IgD-negative memory B cell (primary cell): ENCODE results near the gene RNPEPL1. TPM values are rescaled to one million over a fixed set of nuclear protein-coding genes. Genes with fewer than 3 reads are reported as not detected.
A peak's percentile ranks its signal among the peaks of the same experiment; 100 is the strongest.
"Not testable (repeated sequence)": the region's sequence is repeated elsewhere in the genome, so short reads cannot be mapped to it uniquely, and the experiment has no call there.

ENCODE experiments used
- H3K27ac Mint-ChIP-seq, 3 donors: one replicate each; pipeline ENCODE4 v1.8.0; 2020 to 2022; ENCODE audit warnings: mild to moderate bottlenecking in 3 of 3, mixed read lengths in 3 of 3, moderate library complexity in 1 of 3
- H3K27me3 Mint-ChIP-seq: one replicate; pipeline ENCODE4 v1.8.0; 2021; ENCODE audit warnings: mixed read lengths
- H3K36me3 Mint-ChIP-seq: one replicate; pipeline ENCODE4 v1.8.0; 2020; ENCODE audit warnings: mild to moderate bottlenecking, mixed read lengths
- H3K4me1 Mint-ChIP-seq, 3 donors: one replicate each; pipeline ENCODE4 v1.8.0; 2020 to 2022; ENCODE audit warnings: mixed read lengths in 3 of 3, mild to moderate bottlenecking in 1 of 3
- H3K4me3 Mint-ChIP-seq, 4 donors: one replicate each; pipeline ENCODE4 v1.8.0; 2020 to 2022; ENCODE audit warnings: mild to moderate bottlenecking in 4 of 4, mixed read lengths in 4 of 4, moderate library complexity in 3 of 4
- H3K9me3 Mint-ChIP-seq, 3 donors: one replicate each; pipeline ENCODE4 v1.8.0; 2020 to 2021; ENCODE audit warnings: mixed read lengths in 3 of 3, mild to moderate bottlenecking in 1 of 3
- polyA plus RNA-seq: library from polyadenylated mRNA; unstranded; fragments of 300-500 nt; fragmentation: Illumina TruSeq; gene quantifications from one replicate; pipeline ENCODE4 v1.2.3, GENCODE V29; 2021

RNPEPL1 gene
- polyA plus RNA-seq, 1 donor from 2014 or later: 22.6 TPM

GRCh38 chr2:240528406-240529040 lies 39.8 kb upstream of the RNPEPL1 start:
- peaks cover 51% of the 10 kb centered on the region for H3K36me3 Mint-ChIP-seq

GRCh38 chr2:240529344-240529999 lies 38.8 kb upstream of the RNPEPL1 start:
- Mint-ChIP-seq H3K4me1 (peaks cover 0 to 9% (median 0%) of the 10 kb centered on the region in 3 donors), H3K36me3 (peaks cover 48% of the 10 kb centered on the region), H3K9me3 (peaks cover 7 to 14% (median 14%) of the 10 kb centered on the region in 3 donors), H3K27me3 (no peaks in the 10 kb centered on the region), H3K27ac (peak overlapping the region in 1 of 3 donors; percentile 53), H3K4me3 (no peak overlapping the region)

More at GRCh38 chr2:240528406-240529040, 39.8 kb upstream of the RNPEPL1 start:
- H3K9me3 Mint-ChIP-seq: peaks cover 7 to 14% (median 14%) of the 10 kb centered on the region in 3 donors
- no peak overlapping the region for H3K4me3 Mint-ChIP-seq
- H3K27ac Mint-ChIP-seq: no peak overlapping the region
- no peaks in the 10 kb centered on the region for H3K27me3 Mint-ChIP-seq
- peaks cover 0 to 9% (median 0%) of the 10 kb centered on the region in 3 donors for H3K4me1 Mint-ChIP-seq

GRCh38 chr2:240530181-240530580 lies 38.1 kb upstream of the RNPEPL1 start:
- H3K36me3 Mint-ChIP-seq: peaks cover 47% of the 10 kb centered on the region
- peaks cover 7 to 14% (median 9%) of the 10 kb centered on the region in 3 donors for H3K9me3 Mint-ChIP-seq
- no peak overlapping the region for H3K4me3 Mint-ChIP-seq
- H3K4me1 Mint-ChIP-seq: peaks cover 0 to 9% (median 0%) of the 10 kb centered on the region in 3 donors
- peak overlapping the region in 1 of 3 donors; percentile 85 for H3K27ac Mint-ChIP-seq
- H3K27me3 Mint-ChIP-seq: no peaks in the 10 kb centered on the region

GRCh38 chr2:240531038-240531437 lies 37.2 kb upstream of the RNPEPL1 start:
- H3K27me3 Mint-ChIP-seq: no peaks in the 10 kb centered on the region
- peaks cover 0 to 11% (median 0%) of the 10 kb centered on the region in 3 donors for H3K4me1 Mint-ChIP-seq
- H3K9me3 Mint-ChIP-seq: peaks cover 7 to 14% (median 8%) of the 10 kb centered on the region in 3 donors
- H3K27ac Mint-ChIP-seq: no peak overlapping the region
- no peak overlapping the region for H3K4me3 Mint-ChIP-seq
- H3K36me3 Mint-ChIP-seq: peaks cover 46% of the 10 kb centered on the region

GRCh38 chr2:240532031-240532775 lies 36.1 kb upstream of the RNPEPL1 start:
- Mint-ChIP-seq H3K27ac (peak overlapping the region in 1 of 3 donors; percentile 16), H3K36me3 (peaks cover 38% of the 10 kb centered on the region), H3K27me3 (no peaks in the 10 kb centered on the region), H3K4me3 (no peak overlapping the region), H3K9me3 (peaks cover 5 to 14% (median 8%) of the 10 kb centered on the region in 3 donors), H3K4me1 (peaks cover 0 to 9% (median 3%) of the 10 kb centered on the region in 3 donors)

GRCh38 chr2:240538031-240538780 lies 30.1 kb upstream of the RNPEPL1 start:
- Mint-ChIP-seq H3K4me1 (peaks cover 0 to 7% (median 3%) of the 10 kb centered on the region in 3 donors), H3K9me3 (no peaks in the 10 kb centered on the region), H3K4me3 (no peak overlapping the region), H3K27ac (no peak overlapping the region), H3K27me3 (no peaks in the 10 kb centered on the region), H3K36me3 (peaks cover 16% of the 10 kb centered on the region)

- not testable (repeated sequence) for H3K4me1 Mint-ChIP-seq, H3K27me3 Mint-ChIP-seq, H3K9me3 Mint-ChIP-seq, H3K27ac Mint-ChIP-seq, H3K4me3 Mint-ChIP-seq
- H3K36me3 Mint-ChIP-seq: peaks cover 14% of the 10 kb centered on the region
These were observed 29.2 kb upstream of the RNPEPL1 start for GRCh38 chr2:240539101-240539500.

GRCh38 chr2:240539906-240540305 lies 28.4 kb upstream of the RNPEPL1 start:
- H3K27me3 Mint-ChIP-seq: no peaks in the 10 kb centered on the region
- H3K4me1 Mint-ChIP-seq: peaks cover 0 to 7% (median 5%) of the 10 kb centered on the region in 3 donors
- H3K4me3 Mint-ChIP-seq: no peak overlapping the region
- no peaks in the 10 kb centered on the region for H3K9me3 Mint-ChIP-seq
- H3K27ac Mint-ChIP-seq: no peak overlapping the region
- H3K36me3 Mint-ChIP-seq: peaks cover 14% of the 10 kb centered on the region

- H3K4me3 Mint-ChIP-seq: peak overlapping the region in 1 of 4 donors; percentile 44
- peak overlapping the region in 1 of 3 donors; percentile 39 for H3K27ac Mint-ChIP-seq
- H3K27me3 Mint-ChIP-seq: no peaks in the 10 kb centered on the region
- peaks cover 2% of the 10 kb centered on the region for H3K36me3 Mint-ChIP-seq
- H3K4me1 Mint-ChIP-seq: peaks cover 9 to 17% (median 11%) of the 10 kb centered on the region in 3 donors
- peaks cover 0 to 2% (median 0%) of the 10 kb centered on the region in 3 donors for H3K9me3 Mint-ChIP-seq
These were observed 17.0 kb upstream of the RNPEPL1 start for GRCh38 chr2:240551288-240551687.

- H3K27me3 Mint-ChIP-seq: no peaks in the 10 kb centered on the region
- peaks cover 14 to 22% (median 16%) of the 10 kb centered on the region in 3 donors for H3K4me1 Mint-ChIP-seq
- H3K4me3 Mint-ChIP-seq: peak overlapping the region in 2 of 4 donors; percentile 26 to 30
- H3K9me3 Mint-ChIP-seq: peaks cover 0 to 2% (median 0%) of the 10 kb centered on the region in 3 donors
- H3K36me3 Mint-ChIP-seq: no peaks in the 10 kb centered on the region
- peak overlapping the region in 1 of 3 donors; percentile 55 for H3K27ac Mint-ChIP-seq
These were observed 16.5 kb upstream of the RNPEPL1 start for GRCh38 chr2:240551811-240552210.

GRCh38 chr2:240553956-240554480 lies 14.3 kb upstream of the RNPEPL1 start:
- peaks cover 23 to 30% (median 26%) of the 10 kb centered on the region in 3 donors for H3K4me1 Mint-ChIP-seq
- no peaks in the 10 kb centered on the region for H3K36me3 Mint-ChIP-seq
- H3K4me3 Mint-ChIP-seq: no peak overlapping the region
- no peaks in the 10 kb centered on the region for H3K9me3 Mint-ChIP-seq
- peaks cover 4% of the 10 kb centered on the region for H3K27me3 Mint-ChIP-seq
- no peak overlapping the region for H3K27ac Mint-ChIP-seq

- no peaks in the 10 kb centered on the region for H3K9me3 Mint-ChIP-seq
- no peak overlapping the region for H3K4me3 Mint-ChIP-seq
- H3K36me3 Mint-ChIP-seq: no peaks in the 10 kb centered on the region
- peaks cover 4% of the 10 kb centered on the region for H3K27me3 Mint-ChIP-seq
- H3K4me1 Mint-ChIP-seq: peaks cover 31 to 38% (median 35%) of the 10 kb centered on the region in 3 donors
- peak overlapping the region in 1 of 3 donors; percentile 51 for H3K27ac Mint-ChIP-seq
These were observed 13.4 kb upstream of the RNPEPL1 start for GRCh38 chr2:240554767-240555493.

GRCh38 chr2:240555541-240556250 lies 12.6 kb upstream of the RNPEPL1 start:
- Mint-ChIP-seq H3K27me3 (peaks cover 4% of the 10 kb centered on the region), H3K27ac (peak overlapping the region in 2 of 3 donors; percentile 51 to 80), H3K4me1 (peaks cover 32 to 39% (median 38%) of the 10 kb centered on the region in 3 donors), H3K36me3 (no peaks in the 10 kb centered on the region), H3K4me3 (peak overlapping the region in 1 of 4 donors; percentile 81), H3K9me3 (no peaks in the 10 kb centered on the region)
